MCF 10A (cell line): ENCODE data around the gene CR2. TPM values are rescaled to one million over a fixed set of nuclear protein-coding genes. Genes with fewer than 3 reads are reported as not detected.

Experiments
- BruUV-seq: library from RNA; stranded (reverse); fragments of 400-500 nt; replicated peaks from 2 replicates; lab custom pipeline; 2021; lab: Mats Ljungman, UMichigan
- CTCF ChIA-PET: fragments of 300-600 bp; sonication (Branson Sonifier 250); formaldehyde crosslinking; extraction: SDS; loops from one replicate; lab custom pipeline; 2021; ENCODE audit warnings: antibody characterized with exemption, inconsistent platforms; lab: Yijun Ruan, JAX
- POLR2A ChIA-PET: fragments of 300-600, 350-650 bp; sonication (Branson Sonifier 250); formaldehyde crosslinking; extraction: SDS; loops from one replicate; lab custom pipeline; 2020; ENCODE audit warnings: antibody characterized with exemption, inconsistent platforms; lab: Yijun Ruan, JAX
- DNase-seq: peaks from one replicate; pipeline ENCODE4 v3.0.0-alpha.2; 2018; ENCODE audit not compliant: unreplicated experiment
- H3K27ac Mint-ChIP-seq: one replicate; pipeline ENCODE4 v1.8.0; 2022; ENCODE audit warnings: mild to moderate bottlenecking, low read depth, mixed read lengths; ENCODE audit not compliant: unreplicated experiment
- H3K27me3 Mint-ChIP-seq: one replicate; pipeline ENCODE4 v1.8.0; 2022; ENCODE audit warnings: mixed read lengths; ENCODE audit not compliant: insufficient read depth, unreplicated experiment
- H3K36me3 Mint-ChIP-seq: one replicate; pipeline ENCODE4 v1.8.0; 2022; ENCODE audit warnings: mild to moderate bottlenecking, moderate library complexity, mixed read lengths; ENCODE audit not compliant: insufficient read depth, unreplicated experiment
- H3K4me1 Mint-ChIP-seq: one replicate; pipeline ENCODE4 v1.8.0; 2022; ENCODE audit warnings: mixed read lengths; ENCODE audit not compliant: insufficient read depth, unreplicated experiment
- H3K4me3 Mint-ChIP-seq: one replicate; pipeline ENCODE4 v1.8.0; 2022; ENCODE audit warnings: mild to moderate bottlenecking, moderate library complexity, mixed read lengths; ENCODE audit not compliant: unreplicated experiment
- H3K9me3 Mint-ChIP-seq: one replicate; pipeline ENCODE4 v1.8.0; 2022; ENCODE audit warnings: mixed read lengths; ENCODE audit not compliant: unreplicated experiment
- intact Hi-C: fragments of 100-400 bp; cut with micrococcal nuclease; formaldehyde crosslinking; loops from 2 replicates; pipeline ENCODE4 v1.14.1; 2022
- total RNA-seq: library from RNA; stranded (reverse); gene quantifications from 2 replicates; pipeline ENCODE4 v1.2.3, GENCODE V29; 2022
- TF ChIP-seq, protein P1 (sequence below): fragments of 200-600 bp; IDR thresholded peaks from one replicate; pipeline ENCODE4 v1.8.0; 2022; ENCODE audit warnings: antibody characterized with exemption, mild to moderate bottlenecking; ENCODE audit not compliant: unreplicated experiment

Gene CR2
- total RNA-seq, 1 experiment from 2014 or later = not detected

DNA sequence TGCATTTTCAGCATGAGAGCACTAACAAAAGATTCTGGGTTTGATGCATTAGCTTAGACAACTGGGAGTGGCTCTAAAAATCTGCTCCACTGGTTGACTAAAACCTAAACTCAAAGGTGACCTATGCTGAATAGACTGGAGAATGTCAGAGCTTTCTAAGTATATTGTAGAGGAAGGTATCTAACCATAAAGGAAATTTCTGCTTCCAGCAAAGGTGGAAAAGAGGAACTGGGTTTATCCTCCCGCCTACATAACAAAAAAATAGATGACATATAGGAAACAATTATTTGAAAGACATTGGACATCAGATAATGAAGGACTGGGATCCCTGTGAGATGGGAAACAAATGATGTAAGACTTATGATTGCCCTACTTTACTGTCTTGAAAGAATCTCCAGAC, 35.8 kb upstream of the CR2 start:
- BruUV-seq = no TSS peak

DNA sequence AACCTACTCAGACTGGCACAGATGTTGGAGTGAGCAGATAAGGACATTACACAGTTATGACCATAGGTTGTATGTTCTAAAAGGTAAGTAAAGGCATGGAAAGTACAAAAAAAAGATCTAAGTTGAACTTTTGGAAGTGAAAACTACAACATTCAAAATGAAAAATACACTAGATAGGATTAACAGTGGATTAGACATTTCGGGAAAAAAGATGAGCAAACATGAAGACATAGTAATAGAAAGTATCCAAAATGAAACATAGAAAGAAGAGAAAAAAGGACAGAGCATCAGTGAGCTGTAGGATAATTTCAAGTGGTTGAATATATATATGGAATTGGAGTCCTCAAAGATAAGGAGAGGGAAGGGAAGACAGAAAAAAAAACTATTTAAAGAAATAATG, 34.0 kb upstream of the CR2 start:
- no peak overlapping the region for H3K4me3 Mint-ChIP-seq
- intact Hi-C loops = no loop called here
- H3K4me1 Mint-ChIP-seq = no peaks in the 10 kb centered on the region
- TF ChIP-seq, protein P1, sequence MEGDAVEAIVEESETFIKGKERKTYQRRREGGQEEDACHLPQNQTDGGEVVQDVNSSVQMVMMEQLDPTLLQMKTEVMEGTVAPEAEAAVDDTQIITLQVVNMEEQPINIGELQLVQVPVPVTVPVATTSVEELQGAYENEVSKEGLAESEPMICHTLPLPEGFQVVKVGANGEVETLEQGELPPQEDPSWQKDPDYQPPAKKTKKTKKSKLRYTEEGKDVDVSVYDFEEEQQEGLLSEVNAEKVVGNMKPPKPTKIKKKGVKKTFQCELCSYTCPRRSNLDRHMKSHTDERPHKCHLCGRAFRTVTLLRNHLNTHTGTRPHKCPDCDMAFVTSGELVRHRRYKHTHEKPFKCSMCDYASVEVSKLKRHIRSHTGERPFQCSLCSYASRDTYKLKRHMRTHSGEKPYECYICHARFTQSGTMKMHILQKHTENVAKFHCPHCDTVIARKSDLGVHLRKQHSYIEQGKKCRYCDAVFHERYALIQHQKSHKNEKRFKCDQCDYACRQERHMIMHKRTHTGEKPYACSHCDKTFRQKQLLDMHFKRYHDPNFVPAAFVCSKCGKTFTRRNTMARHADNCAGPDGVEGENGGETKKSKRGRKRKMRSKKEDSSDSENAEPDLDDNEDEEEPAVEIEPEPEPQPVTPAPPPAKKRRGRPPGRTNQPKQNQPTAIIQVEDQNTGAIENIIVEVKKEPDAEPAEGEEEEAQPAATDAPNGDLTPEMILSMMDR = no peak
- DNase-seq = no peak
- no peaks in the 10 kb centered on the region for H3K9me3 Mint-ChIP-seq
- no TSS peak for BruUV-seq
- H3K36me3 Mint-ChIP-seq = no peaks in the 10 kb centered on the region
- H3K27me3 Mint-ChIP-seq = peaks cover 33% of the 10 kb centered on the region
- no peak overlapping the region for H3K27ac Mint-ChIP-seq
- ChIA-PET POLR2A (no interaction called here), CTCF (interaction anchor here (0.6 to 0.7 kb wide), 3 partner anchors 33 to 195 kb away, joined by 3 read pairs; no protein-coding TSS in a partner anchor)

More for the DNA sequence above, 35.8 kb upstream of the CR2 start:
- CTCF ChIA-PET = interaction anchor here (0.8 to 2.8 kb wide), 6 partner anchors 10 to 334 kb away, joined by 3 to 16 read pairs (median 3); no protein-coding TSS in a partner anchor
- H3K9me3 Mint-ChIP-seq = no peaks in the 10 kb centered on the region
- H3K4me3 Mint-ChIP-seq = no peak overlapping the region
- H3K27me3 Mint-ChIP-seq = peaks cover 42% of the 10 kb centered on the region
- no peaks in the 10 kb centered on the region for H3K4me1 Mint-ChIP-seq
- TF ChIP-seq, protein P1 = no peak
- intact Hi-C loops = no loop called here
- POLR2A ChIA-PET = interaction anchor here (0.7 kb wide), 1 partner anchor 24 kb away, joined by 4 read pairs; no protein-coding TSS in a partner anchor
- H3K27ac Mint-ChIP-seq = no peak overlapping the region
- DNase-seq = no peak
- H3K36me3 Mint-ChIP-seq = no peaks in the 10 kb centered on the region

DNA sequence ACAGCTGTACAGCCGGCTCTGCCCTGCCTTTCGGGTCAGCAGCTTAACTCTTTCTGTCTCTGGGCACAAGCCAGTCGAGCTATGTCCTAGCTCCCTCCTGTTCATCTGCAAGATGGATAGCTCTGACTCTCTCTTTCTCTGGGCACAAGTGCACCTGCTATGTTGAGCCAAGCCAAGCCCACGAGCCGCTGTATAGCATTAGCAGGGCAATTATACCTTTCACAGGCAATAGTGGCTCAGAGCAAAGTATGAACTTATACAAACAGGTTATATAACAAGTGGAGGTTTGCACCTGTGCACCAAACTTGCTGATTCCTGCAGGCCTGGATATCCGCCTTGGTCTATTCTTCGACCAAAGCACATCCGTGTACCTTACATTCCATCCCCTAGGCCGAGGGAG, 33.0 kb upstream of the CR2 start:
- POLR2A ChIA-PET = interaction anchor here (0.9 kb wide), 1 partner anchor 14 kb away, joined by 3 read pairs; no protein-coding TSS in a partner anchor
- H3K4me1 Mint-ChIP-seq = no peaks in the 10 kb centered on the region
- H3K9me3 Mint-ChIP-seq = no peaks in the 10 kb centered on the region
- CTCF ChIA-PET = interaction anchor here (0.5 to 0.6 kb wide), 3 partner anchors 40 to 376 kb away, joined by 3 read pairs; no protein-coding TSS in a partner anchor
- H3K27me3 Mint-ChIP-seq = peaks cover 30% of the 10 kb centered on the region
- TF ChIP-seq, protein P1 = no peak
- intact Hi-C loops = no loop called here
- H3K4me3 Mint-ChIP-seq = no peak overlapping the region
- no peak overlapping the region for H3K27ac Mint-ChIP-seq
- no peak for DNase-seq
- no TSS peak for BruUV-seq
- H3K36me3 Mint-ChIP-seq = no peaks in the 10 kb centered on the region

DNA sequence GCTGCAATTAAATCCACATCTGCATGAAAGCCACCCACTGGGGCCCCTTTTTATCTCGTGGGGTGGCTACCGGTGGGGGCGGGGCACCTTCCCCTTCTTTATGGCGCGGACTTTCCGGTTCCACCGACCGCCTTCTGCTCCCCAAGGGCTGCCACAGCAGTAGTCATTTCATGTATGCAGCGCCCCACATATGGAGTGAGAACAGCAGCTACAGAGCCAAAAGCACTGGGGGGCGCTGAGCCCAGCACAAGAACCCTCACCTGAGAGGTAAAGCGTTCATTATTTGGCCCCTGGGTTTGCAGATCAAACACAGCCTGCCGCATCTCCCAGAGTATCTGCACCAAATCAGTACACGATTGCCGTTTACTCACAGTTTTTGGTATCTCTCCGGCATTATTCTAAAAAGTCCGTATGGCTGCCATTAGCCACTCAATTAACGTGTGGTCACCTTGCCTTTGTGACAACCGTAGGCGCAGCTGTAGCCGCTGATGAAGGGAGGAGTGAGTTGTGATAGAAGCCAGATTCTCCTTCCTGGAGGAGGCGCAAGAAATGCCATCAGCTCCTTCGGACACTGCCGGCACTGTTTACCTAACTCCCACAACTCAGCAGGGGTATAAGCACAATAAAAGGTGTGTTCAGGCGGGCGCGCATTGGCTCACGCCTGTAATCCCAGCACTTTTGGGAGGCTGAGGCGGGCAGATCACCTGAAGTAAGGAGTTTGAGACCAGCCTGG, 30.4 kb upstream of the CR2 start:
- Mint-ChIP-seq H3K36me3 (no peaks in the 10 kb centered on the region), H3K27ac (no peak overlapping the region), H3K9me3 (no peaks in the 10 kb centered on the region), H3K4me3 (no peak overlapping the region), H3K27me3 (peaks cover 39% of the 10 kb centered on the region), H3K4me1 (no peaks in the 10 kb centered on the region)
- TF ChIP-seq, protein P1 = no peak
- ChIA-PET CTCF (interaction anchor here (1.0 to 1.4 kb wide), 3 partner anchors 19 to 340 kb away, joined by 3 to 4 read pairs (median 3); no protein-coding TSS in a partner anchor), POLR2A (no interaction called here)
- no TSS peak for BruUV-seq
- DNase-seq = no peak
- intact Hi-C loops = no loop called here
